HG03196 (cell line): ENCODE measurements around the gene CITED2.

Source experiments
- ATAC-seq: cut with Tn5 transposase; IDR thresholded peaks from one replicate; pipeline ENCODE4 v1.9.1; 2021; ENCODE audit not compliant: unreplicated experiment

The CITED2 gene

GRCh38 chr6:139386404-139386803 is 12.0 kb upstream of the CITED2 start:
- ATAC-seq, result no peak

GRCh38 chr6:139381216-139381865 is 6.9 kb upstream of the CITED2 start:
- no peak for ATAC-seq

- no peak for ATAC-seq
Observed at GRCh38 chr6:139380611-139381010, 6.2 kb upstream of the CITED2 start.

- ATAC-seq, result no peak
Observed at GRCh38 chr6:139380168-139380567, 5.7 kb upstream of the CITED2 start.

- ATAC-seq, result no peak
Observed at GRCh38 chr6:139378882-139379341, 4.5 kb upstream of the CITED2 start.

GRCh38 chr6:139378226-139378625 is 3.8 kb upstream of the CITED2 start:
- no peak for ATAC-seq

GRCh38 chr6:139376604-139377218 is 2.3 kb upstream of the CITED2 start:
- no peak for ATAC-seq

- no peak for ATAC-seq
Observed at GRCh38 chr6:139376017-139376330, 1.5 kb upstream of the CITED2 start.

GRCh38 chr6:139375226-139376016 is 973 bp upstream of the CITED2 start:
- ATAC-seq, result peak; percentile 53

- peak; percentile 25 for ATAC-seq
Observed at GRCh38 chr6:139373928-139374356, 506 bp downstream of the CITED2 start.

- peak; percentile 28 for ATAC-seq
Observed at GRCh38 chr6:139373154-139373927, 1.1 kb downstream of the CITED2 start.

GRCh38 chr6:139372326-139373153 is 1.9 kb downstream of the CITED2 start:
- ATAC-seq, result no peak

- ATAC-seq, result no peak
Observed at GRCh38 chr6:139371421-139372203, 2.8 kb downstream of the CITED2 start.

GRCh38 chr6:139370999-139371345 is 3.5 kb downstream of the CITED2 start:
- no peak for ATAC-seq

- no peak for ATAC-seq
Observed at GRCh38 chr6:139370283-139370998, 4.0 kb downstream of the CITED2 start.

GRCh38 chr6:139369568-139370282 is 4.7 kb downstream of the CITED2 start:
- no peak for ATAC-seq

- ATAC-seq, result no peak
Observed at GRCh38 chr6:139369068-139369467, 5.4 kb downstream of the CITED2 start.

- ATAC-seq, result no peak
Observed at GRCh38 chr6:139368661-139369060, 5.8 kb downstream of the CITED2 start.
